Activated CD4-positive, alpha-beta memory T cell treated with anti-CD3 and anti-CD28 coated beads for 36 hours (primary cell): ENCODE results near the gene C15orf62. TPM values are rescaled to one million over a fixed set of nuclear protein-coding genes. Genes with fewer than 3 reads are reported as not detected.

ENCODE experiments used
- CTCF ChIA-PET: fragments of 350-600 bp; sonication (Branson Sonifier 250); formaldehyde crosslinking; loops from one replicate; lab custom pipeline; 2021; ENCODE audit warnings: antibody characterized with exemption, inconsistent platforms; lab: Charles Lee
- POLR2A ChIA-PET: fragments of 350-600 bp; sonication (Branson Sonifier 250); formaldehyde crosslinking; loops from one replicate; lab custom pipeline; 2021; ENCODE audit warnings: antibody characterized with exemption; lab: Charles Lee
- DNase-seq: peaks from one replicate; pipeline ENCODE4 v3.0.0-alpha.2; 2020
- H3K27ac Mint-ChIP-seq: one replicate; pipeline ENCODE4 v1.8.0; 2021; ENCODE audit warnings: mixed read lengths
- H3K27me3 Mint-ChIP-seq: one replicate; pipeline ENCODE4 v1.8.0; 2021; ENCODE audit warnings: mixed read lengths
- H3K36me3 Mint-ChIP-seq: one replicate; pipeline ENCODE4 v1.8.0; 2021; ENCODE audit warnings: mixed read lengths
- H3K4me1 Mint-ChIP-seq: one replicate; pipeline ENCODE4 v1.8.0; 2021; ENCODE audit warnings: low read depth, mixed read lengths
- H3K4me3 Mint-ChIP-seq: one replicate; pipeline ENCODE4 v1.8.0; 2021; ENCODE audit warnings: mild to moderate bottlenecking, mixed read lengths
- H3K9me3 Mint-ChIP-seq: one replicate; pipeline ENCODE4 v1.8.0; 2021; ENCODE audit warnings: mixed read lengths
- intact Hi-C: fragments of 100-400 bp; cut with micrococcal nuclease; formaldehyde crosslinking; loops from one replicate; pipeline ENCODE4 v1.15.1; 2023
- total RNA-seq, 2 experiments: library from RNA; stranded (reverse); gene quantifications; one replicate each; pipeline ENCODE4 v1.2.3, GENCODE V29; 2021

C15orf62 gene
- total RNA-seq, 2 experiments from 2014 or later = 0.39 to 0.43 TPM

GRCh38 chr15:40768521-40769273 is 1.1 kb upstream of the C15orf62 start:
- peaks cover 5% of the 10 kb centered on the region for H3K36me3 Mint-ChIP-seq
- H3K27me3 Mint-ChIP-seq = no peaks in the 10 kb centered on the region
- no peak overlapping the region for H3K4me3 Mint-ChIP-seq
- ChIA-PET CTCF (interaction anchor here (0.6 to 2.1 kb wide), 3 partner anchors 10 to 89 kb away, joined by 3 to 4 read pairs (median 3); no protein-coding TSS in a partner anchor), POLR2A (interaction anchor here (1.1 to 1.2 kb wide), 2 partner anchors 25 to 173 kb away, joined by 3 to 4 read pairs; no protein-coding TSS in a partner anchor)
- H3K4me1 Mint-ChIP-seq = peaks cover 33% of the 10 kb centered on the region
- H3K9me3 Mint-ChIP-seq = no peaks in the 10 kb centered on the region
- intact Hi-C loops = loop anchor here (5.0 to 10.0 kb wide), 2 partner anchors 76 to 201 kb away; partner anchors contain the start of genes CCDC32, RPUSD2 and SPINT1
- no peak for DNase-seq
- peak overlapping the region; percentile 60 for H3K27ac Mint-ChIP-seq

- no peak for DNase-seq
- Mint-ChIP-seq H3K9me3 (no peaks in the 10 kb centered on the region), H3K27ac (peak overlapping the region; percentile 60), H3K27me3 (no peaks in the 10 kb centered on the region), H3K36me3 (peaks cover 12% of the 10 kb centered on the region), H3K4me3 (no peak overlapping the region), H3K4me1 (peaks cover 24% of the 10 kb centered on the region)
- CTCF ChIA-PET = interaction anchor here (1.1 to 2.1 kb wide), 3 partner anchors 12 to 87 kb away, joined by 4 to 6 read pairs (median 4); no protein-coding TSS in a partner anchor
- POLR2A ChIA-PET = interaction anchor here (1.0 to 1.2 kb wide), 3 partner anchors 26 to 75 kb away, joined by 3 to 4 read pairs (median 3); partner anchors contain the start of gene RAD51
- intact Hi-C loops = no loop called here
Measured at GRCh38 chr15:40770147-40770721, 454 bp downstream of the C15orf62 start.

DNA sequence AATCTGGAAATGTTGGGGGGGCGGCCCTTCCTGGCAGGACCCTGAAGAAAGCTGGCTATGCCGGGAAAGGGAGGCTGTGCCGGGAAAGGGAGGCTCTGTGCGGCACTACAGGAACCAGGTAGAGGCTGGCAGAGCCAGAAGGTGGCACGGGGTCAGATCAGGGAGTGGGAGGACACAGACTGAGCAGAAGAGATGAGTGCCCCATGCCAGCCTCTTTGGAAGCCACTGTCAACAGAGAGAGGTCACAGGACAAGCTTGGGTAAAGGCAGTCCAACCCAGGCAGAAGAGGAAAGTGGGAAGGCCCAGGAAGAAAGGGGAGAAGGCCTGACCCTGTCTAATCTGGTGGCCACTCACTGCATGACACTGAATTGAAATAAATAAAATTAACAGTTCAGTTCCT is 1.5 kb downstream of the C15orf62 start:
- H3K36me3 Mint-ChIP-seq = peaks cover 12% of the 10 kb centered on the region
- no peak overlapping the region for H3K4me3 Mint-ChIP-seq
- intact Hi-C loops = no loop called here
- no peak for DNase-seq
- peak overlapping the region; percentile 5 for H3K27ac Mint-ChIP-seq
- POLR2A ChIA-PET = no interaction called here
- H3K9me3 Mint-ChIP-seq = no peaks in the 10 kb centered on the region
- peaks cover 17% of the 10 kb centered on the region for H3K4me1 Mint-ChIP-seq
- H3K27me3 Mint-ChIP-seq = no peaks in the 10 kb centered on the region
- CTCF ChIA-PET = interaction anchor here (2.0 kb wide), 1 partner anchor 11 kb away, joined by 6 read pairs; no protein-coding TSS in a partner anchor

GRCh38 chr15:40772014-40772413 is 2.2 kb downstream of the C15orf62 start:
- intact Hi-C loops = no loop called here
- no peaks in the 10 kb centered on the region for H3K9me3 Mint-ChIP-seq
- no peak overlapping the region for H3K27ac Mint-ChIP-seq
- H3K4me1 Mint-ChIP-seq = peaks cover 24% of the 10 kb centered on the region
- no peak for DNase-seq
- ChIA-PET CTCF (interaction anchor here (2.0 kb wide), 1 partner anchor 10 kb away, joined by 6 read pairs; no protein-coding TSS in a partner anchor), POLR2A (no interaction called here)
- H3K27me3 Mint-ChIP-seq = no peaks in the 10 kb centered on the region
- H3K4me3 Mint-ChIP-seq = no peak overlapping the region
- peaks cover 18% of the 10 kb centered on the region for H3K36me3 Mint-ChIP-seq

DNA sequence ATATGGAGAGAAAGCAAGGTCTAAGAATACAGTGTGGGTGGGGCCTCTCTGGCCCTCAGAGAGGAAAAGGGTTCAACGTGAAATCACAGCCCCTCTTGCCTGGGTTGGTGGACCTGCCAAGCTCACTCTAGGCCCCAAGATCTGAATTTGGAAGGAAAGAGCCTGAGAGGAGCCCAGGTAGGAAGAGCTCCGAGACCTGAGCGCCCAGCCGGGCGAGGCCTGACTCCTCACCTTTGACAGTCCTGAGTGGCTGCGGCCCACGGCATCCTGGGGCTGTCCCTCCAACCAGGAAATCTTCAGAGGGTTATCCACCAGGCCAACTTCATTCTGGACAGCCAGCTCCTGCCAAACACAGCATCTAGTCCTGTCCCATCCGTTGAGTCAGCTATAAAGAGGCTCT is 3.7 kb downstream of the C15orf62 start:
- Mint-ChIP-seq H3K27me3 (no peaks in the 10 kb centered on the region), H3K36me3 (peaks cover 18% of the 10 kb centered on the region), H3K4me1 (peaks cover 24% of the 10 kb centered on the region), H3K9me3 (no peaks in the 10 kb centered on the region), H3K27ac (no peak overlapping the region), H3K4me3 (no peak overlapping the region)
- no peak for DNase-seq
- POLR2A ChIA-PET = no interaction called here
- intact Hi-C loops = no loop called here
- CTCF ChIA-PET = interaction anchor here (0.7 to 1.3 kb wide), 3 partner anchors 9 to 29 kb away, joined by 3 to 4 read pairs (median 3); no protein-coding TSS in a partner anchor

- Mint-ChIP-seq H3K9me3 (no peaks in the 10 kb centered on the region), H3K36me3 (peaks cover 18% of the 10 kb centered on the region), H3K4me1 (peaks cover 21% of the 10 kb centered on the region), H3K27ac (no peak overlapping the region), H3K27me3 (no peaks in the 10 kb centered on the region), H3K4me3 (no peak overlapping the region)
- DNase-seq = no peak
- ChIA-PET CTCF (interaction anchor here (0.7 to 1.3 kb wide), 3 partner anchors 9 to 30 kb away, joined by 3 to 4 read pairs (median 3); no protein-coding TSS in a partner anchor), POLR2A (interaction anchor here (0.5 kb wide), 1 partner anchor 8 kb away, joined by 4 read pairs; no protein-coding TSS in a partner anchor)
- intact Hi-C loops = no loop called here
Measured at GRCh38 chr15:40773902-40774301, 4.1 kb downstream of the C15orf62 start.

DNA sequence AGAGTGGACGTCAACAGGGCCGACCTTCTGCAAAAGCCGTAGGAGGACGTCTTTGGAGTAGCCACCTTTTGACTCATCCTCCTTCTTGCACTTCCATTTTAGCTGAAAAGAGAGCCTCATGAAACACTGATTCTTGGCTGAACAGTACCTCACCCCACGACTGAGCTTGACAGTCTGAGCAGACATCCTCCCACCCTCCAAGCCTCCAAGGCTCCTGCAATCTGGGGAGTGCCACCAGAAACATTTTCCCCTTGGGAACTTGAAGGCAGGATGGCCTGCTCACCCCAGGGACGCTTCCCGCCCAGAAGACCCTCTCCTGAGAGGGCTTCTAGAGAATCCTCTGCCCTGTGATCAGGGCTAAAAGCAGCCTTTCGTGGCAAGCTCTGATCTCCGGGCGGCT is 5.2 kb downstream of the C15orf62 start:
- DNase-seq = no peak
- no peak overlapping the region for H3K4me3 Mint-ChIP-seq
- CTCF ChIA-PET = no interaction called here

DNA sequence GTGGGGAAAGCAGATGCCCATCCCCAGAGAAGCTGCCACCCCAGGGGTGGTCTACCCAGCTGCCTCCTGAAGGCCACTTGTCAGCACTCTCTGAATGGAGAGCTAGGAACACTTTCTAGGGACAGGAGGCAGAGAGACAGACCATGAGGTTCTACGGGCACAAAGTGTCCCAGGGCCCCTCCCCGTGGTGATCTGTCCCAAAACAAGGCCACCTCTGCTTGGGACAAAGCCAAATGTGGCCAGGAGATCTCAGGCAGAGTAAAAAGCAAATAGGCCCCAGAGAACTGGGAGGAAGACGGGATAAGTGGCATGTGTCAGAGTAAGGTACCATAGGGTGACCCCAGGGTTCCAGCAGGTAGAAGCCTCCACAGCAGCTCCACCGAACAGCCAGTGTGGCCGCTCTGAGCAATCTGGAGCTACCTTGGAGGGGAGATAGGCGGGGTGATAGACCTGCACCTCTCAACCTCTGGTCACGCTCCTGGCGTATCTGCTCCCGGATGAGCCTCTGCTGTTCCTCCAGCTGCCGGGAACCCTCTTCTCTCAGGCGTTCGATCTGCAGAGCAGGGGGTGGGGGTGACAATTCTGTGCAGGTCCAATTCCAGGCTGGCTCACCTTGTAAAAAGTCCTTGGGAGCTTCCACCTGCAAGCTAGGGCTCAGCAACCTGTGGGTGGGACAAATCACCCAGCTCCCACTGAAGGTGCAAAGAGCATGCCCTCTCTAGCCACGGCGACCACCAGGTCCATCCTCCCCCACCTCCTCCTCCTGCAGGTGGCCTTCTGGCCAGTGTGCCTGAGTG is 6.2 kb downstream of the C15orf62 start:
- Mint-ChIP-seq H3K9me3 (no peaks in the 10 kb centered on the region), H3K4me3 (no peak overlapping the region), H3K36me3 (peaks cover 24% of the 10 kb centered on the region), H3K27me3 (no peaks in the 10 kb centered on the region), H3K4me1 (peaks cover 7% of the 10 kb centered on the region), H3K27ac (no peak overlapping the region)
- intact Hi-C loops = no loop called here
- CTCF ChIA-PET = interaction anchor here (0.6 to 2.0 kb wide), 7 partner anchors 10 to 445 kb away, joined by 3 to 6 read pairs (median 4); partner anchors contain the start of gene VPS18
- DNase-seq = no peak
- POLR2A ChIA-PET = interaction anchor here (0.9 kb wide), 1 partner anchor 13 kb away, joined by 3 read pairs; no protein-coding TSS in a partner anchor

More for the DNA sequence above, 5.2 kb downstream of the C15orf62 start:
- no peaks in the 10 kb centered on the region for H3K9me3 Mint-ChIP-seq
- no peak overlapping the region for H3K27ac Mint-ChIP-seq
- intact Hi-C loops = no loop called here
- no peaks in the 10 kb centered on the region for H3K27me3 Mint-ChIP-seq
- H3K36me3 Mint-ChIP-seq = peaks cover 24% of the 10 kb centered on the region
- peaks cover 10% of the 10 kb centered on the region for H3K4me1 Mint-ChIP-seq
- POLR2A ChIA-PET = no interaction called here

GRCh38 chr15:40776537-40777141 is 6.9 kb downstream of the C15orf62 start:
- Mint-ChIP-seq H3K9me3 (no peaks in the 10 kb centered on the region), H3K36me3 (peaks cover 24% of the 10 kb centered on the region), H3K27me3 (no peaks in the 10 kb centered on the region), H3K27ac (no peak overlapping the region), H3K4me1 (peaks cover 7% of the 10 kb centered on the region), H3K4me3 (no peak overlapping the region)
- intact Hi-C loops = no loop called here
- peak; percentile 62 for DNase-seq
- POLR2A ChIA-PET = interaction anchor here (0.6 to 0.9 kb wide), 2 partner anchors 13 to 128 kb away, joined by 3 read pairs; no protein-coding TSS in a partner anchor
- CTCF ChIA-PET = interaction anchor here (0.6 to 2.0 kb wide), 7 partner anchors 9 to 444 kb away, joined by 3 to 6 read pairs (median 4); partner anchors contain the start of gene VPS18

DNA sequence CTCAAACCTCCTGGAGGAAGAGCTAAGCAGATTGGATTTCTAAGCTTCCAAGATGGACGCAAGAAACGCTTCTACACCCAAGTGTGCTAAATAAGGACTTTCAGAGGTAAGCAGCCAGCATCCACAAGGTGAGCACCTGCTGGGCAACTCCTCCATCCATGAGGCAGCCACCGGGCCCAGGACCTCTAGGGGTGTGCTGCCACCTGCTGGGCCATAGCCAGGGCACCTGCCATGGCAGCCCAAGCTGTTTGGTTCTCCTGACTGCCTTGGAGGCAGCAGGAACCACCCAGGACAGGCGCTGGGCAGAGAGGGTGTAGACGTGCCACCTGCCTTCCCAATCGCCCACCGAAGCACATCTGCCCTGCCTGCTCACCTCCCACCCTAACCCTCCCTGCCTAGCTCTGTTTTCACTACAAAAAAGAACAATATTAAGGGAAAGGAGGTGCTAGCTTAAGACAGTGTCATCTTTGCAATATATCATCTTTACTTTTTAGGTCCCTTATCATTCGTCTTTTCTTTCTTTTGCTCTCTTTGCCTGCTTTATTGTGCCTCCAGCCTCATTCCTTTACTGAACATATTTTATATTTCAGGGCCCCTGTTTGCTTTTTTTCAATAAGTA is 12.9 kb downstream of the C15orf62 start:
- Mint-ChIP-seq H3K27me3 (no peaks in the 10 kb centered on the region), H3K36me3 (peaks cover 9% of the 10 kb centered on the region), H3K4me1 (peaks cover 22% of the 10 kb centered on the region), H3K4me3 (no peak overlapping the region), H3K27ac (no peak overlapping the region), H3K9me3 (no peaks in the 10 kb centered on the region)
- intact Hi-C loops = loop anchor here (1.0 to 2.0 kb wide), 3 partner anchors 18 to 103 kb away; partner anchors contain the start of gene GCHFR
- CTCF ChIA-PET = interaction anchor here (0.6 to 7.0 kb wide), 43 partner anchors 8 to 262 kb away, joined by 3 to 47 read pairs (median 5); partner anchors contain the start of genes C15orf62, DNAJC17, GCHFR and RAD51
- DNase-seq = peak; percentile 87
- POLR2A ChIA-PET = interaction anchor here (0.5 to 0.7 kb wide), 2 partner anchors 107 to 110 kb away, joined by 3 read pairs; no protein-coding TSS in a partner anchor
